ENCODE measurements around the gene NUBP2.

The NUBP2 gene

DNA sequence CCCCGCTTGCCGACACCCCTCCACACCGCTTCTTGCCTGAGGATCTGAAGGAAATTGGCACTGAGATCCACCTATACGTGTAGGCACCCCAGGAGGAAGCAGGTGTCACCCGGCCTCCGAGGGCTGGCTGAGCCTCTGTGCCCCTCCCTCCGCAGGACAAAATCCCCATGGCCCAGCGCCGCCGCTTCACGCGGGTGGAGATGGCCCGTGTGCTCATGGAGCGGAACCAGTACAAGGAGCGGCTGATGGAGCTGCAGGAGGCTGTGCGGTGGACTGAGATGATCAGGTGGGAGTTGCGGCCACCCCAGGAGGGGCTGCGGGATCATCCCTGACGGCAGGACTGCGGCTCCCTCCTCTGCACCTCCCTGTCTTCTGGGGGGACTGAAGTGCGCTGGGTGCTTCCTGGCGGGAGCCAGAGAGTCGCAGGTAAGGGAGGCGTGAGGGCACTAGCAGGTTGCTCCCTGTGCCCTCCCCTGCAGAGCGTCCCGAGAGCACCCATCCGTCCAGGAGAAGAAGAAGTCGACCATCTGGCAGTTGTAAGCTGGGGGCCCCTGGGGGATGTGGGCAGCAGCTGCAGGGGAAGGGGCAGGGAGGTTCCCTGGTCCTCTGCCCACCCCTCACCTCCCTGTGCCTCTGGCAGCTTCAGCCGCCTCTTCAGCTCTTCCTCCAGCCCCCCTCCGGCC is 20.4 kb upstream of the NUBP2 start:
- Histone ChIP-seq H3K9me3 (no peaks in the 10 kb centered on the region), H3K27me3 (no peaks in the 10 kb centered on the region), H3K4me1 (no peaks in the 10 kb centered on the region), H3K36me3 (peaks cover 65% of the 10 kb centered on the region), H3K4me3 (ENCODE audit: low read depth, low read length) (no peak overlapping the region)
- DNase-seq = no peak
- no peak for TF ChIP-seq CTCF (IDR thresholded peaks at IDR 0.05; ENCODE audit: low read depth, low read length)

GRCh38 chr16:1762879-1763520 is 19.8 kb upstream of the NUBP2 start:
- Histone ChIP-seq H3K36me3 (peaks cover 71% of the 10 kb centered on the region), H3K4me1 (no peaks in the 10 kb centered on the region), H3K27me3 (no peaks in the 10 kb centered on the region), H3K4me3 (ENCODE audit: low read depth, low read length) (no peak overlapping the region), H3K9me3 (no peaks in the 10 kb centered on the region)
- no peak for DNase-seq
- no peak for TF ChIP-seq CTCF (IDR thresholded peaks at IDR 0.05; ENCODE audit: low read depth, low read length)

DNA sequence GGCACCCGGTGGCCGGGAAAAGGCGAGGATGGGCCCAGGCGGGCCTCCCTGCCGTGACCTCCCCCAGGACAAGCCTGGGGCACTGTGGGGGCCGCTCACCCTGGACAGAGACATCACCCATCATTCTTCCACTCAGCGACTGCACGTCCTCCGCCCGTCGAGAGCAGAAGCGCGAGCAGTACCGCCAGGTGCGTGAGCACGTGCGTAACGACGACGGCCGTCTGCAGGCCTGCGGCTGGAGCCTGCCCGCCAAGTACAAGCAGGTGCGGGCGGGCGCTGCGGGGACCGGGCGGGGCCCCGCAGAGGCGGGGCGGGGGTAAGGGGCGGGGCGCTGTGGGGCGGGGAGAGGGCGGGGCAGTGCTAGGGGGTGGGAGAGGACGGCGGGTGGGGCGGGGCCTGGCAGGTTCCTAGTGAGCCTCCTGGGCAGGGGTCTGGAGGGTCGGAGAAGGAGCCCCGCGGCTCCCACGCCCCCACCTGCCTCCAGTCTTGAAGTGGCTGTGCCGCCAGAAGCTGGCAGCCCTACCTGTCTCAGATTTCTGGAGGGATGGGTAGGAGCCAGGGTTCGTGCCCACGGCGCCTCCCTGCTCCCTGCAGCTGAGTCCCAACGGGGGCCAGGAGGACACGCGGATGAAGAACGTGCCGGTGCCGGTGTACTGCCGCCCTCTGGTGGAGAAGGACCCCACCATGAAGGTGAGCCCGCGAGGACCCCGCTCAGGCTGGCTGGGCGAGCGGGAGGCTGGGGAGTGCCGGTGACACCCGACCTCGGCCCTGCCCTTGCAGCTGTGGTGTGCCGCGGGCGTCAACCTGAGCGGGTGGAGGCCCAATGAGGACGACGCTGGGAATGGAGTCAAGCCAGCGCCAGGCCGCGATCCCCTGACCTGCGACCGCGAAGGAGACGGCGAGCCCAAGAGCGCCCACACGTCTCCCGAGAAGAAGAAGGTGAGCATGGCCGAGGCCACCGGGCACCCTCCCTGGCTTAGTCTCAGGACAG is 18.9 kb upstream of the NUBP2 start:
- Histone ChIP-seq H3K9me3 (no peaks in the 10 kb centered on the region), H3K4me3 (ENCODE audit: low read depth, low read length) (no peak overlapping the region), H3K4me1 (no peaks in the 10 kb centered on the region), H3K27me3 (no peaks in the 10 kb centered on the region), H3K36me3 (peaks cover 79% of the 10 kb centered on the region)
- peak; percentile 46 for TF ChIP-seq CTCF (IDR thresholded peaks at IDR 0.05; ENCODE audit: low read depth, low read length)
- DNase-seq = peak; percentile 70

DNA sequence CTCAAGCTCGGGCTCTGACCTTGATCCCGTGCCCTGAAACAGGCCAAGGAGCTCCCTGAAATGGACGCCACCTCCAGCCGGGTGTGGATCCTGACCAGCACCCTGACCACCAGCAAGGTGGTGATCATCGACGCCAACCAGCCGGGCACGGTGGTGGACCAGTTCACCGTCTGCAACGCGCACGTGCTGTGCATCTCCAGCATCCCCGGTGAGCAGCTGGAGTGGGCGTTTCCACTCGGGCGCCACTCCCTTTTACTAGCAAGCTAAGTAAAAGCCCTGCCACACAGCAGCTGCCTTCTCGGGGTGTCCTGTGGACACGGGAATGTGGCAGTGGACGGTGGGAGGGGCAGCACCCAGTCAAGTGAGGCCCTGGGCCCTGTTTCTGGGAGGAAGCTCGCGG is 17.8 kb upstream of the NUBP2 start:
- Histone ChIP-seq H3K4me1 (peaks cover 1% of the 10 kb centered on the region), H3K4me3 (ENCODE audit: low read depth, low read length) (no peak overlapping the region), H3K27me3 (no peaks in the 10 kb centered on the region), H3K36me3 (peaks cover 80% of the 10 kb centered on the region), H3K9me3 (no peaks in the 10 kb centered on the region)
- no peak for TF ChIP-seq CTCF (IDR thresholded peaks at IDR 0.05; ENCODE audit: low read depth, low read length)
- no peak for DNase-seq

GRCh38 chr16:1765826-1766225 is 16.9 kb upstream of the NUBP2 start:
- Histone ChIP-seq H3K4me3 (ENCODE audit: low read depth, low read length) (no peak overlapping the region), H3K27me3 (no peaks in the 10 kb centered on the region), H3K9me3 (no peaks in the 10 kb centered on the region), H3K36me3 (peaks cover 80% of the 10 kb centered on the region), H3K4me1 (peaks cover 4% of the 10 kb centered on the region)
- TF ChIP-seq CTCF (IDR thresholded peaks at IDR 0.05; ENCODE audit: low read depth, low read length) = no peak
- no peak for DNase-seq

All from BE2C (cell line).